HG02571 (cell line): ENCODE measurements around the gene ZFAND4.
"Not testable (repeated sequence)": the region's sequence is repeated elsewhere in the genome, so short reads cannot be mapped to it uniquely, and the experiment has no call there.

Source experiments
- ATAC-seq: cut with Tn5 transposase; IDR thresholded peaks from one replicate; pipeline ENCODE4 v1.9.1; 2021; ENCODE audit warnings: mild to moderate bottlenecking, moderate library complexity; ENCODE audit not compliant: unreplicated experiment

The ZFAND4 gene

GRCh38 chr10:45644527-45644926 is 28.0 kb downstream of the ZFAND4 start:
- ATAC-seq: no peak

GRCh38 chr10:45640941-45641340 is 31.6 kb downstream of the ZFAND4 start:
- ATAC-seq: no peak

- ATAC-seq: no peak
Measured at GRCh38 chr10:45640049-45640448, 32.5 kb downstream of the ZFAND4 start.

GRCh38 chr10:45627412-45628048 is 45.0 kb downstream of the ZFAND4 start:
- no peak for ATAC-seq

GRCh38 chr10:45625879-45626278 is 46.7 kb downstream of the ZFAND4 start:
- ATAC-seq: no peak

- ATAC-seq: no peak
Measured at GRCh38 chr10:45624724-45625123, 47.8 kb downstream of the ZFAND4 start.

- no peak for ATAC-seq
Measured at GRCh38 chr10:45614869-45615268, 57.7 kb downstream of the ZFAND4 start.

GRCh38 chr10:45612741-45613140 is 59.8 kb downstream of the ZFAND4 start:
- no peak for ATAC-seq

GRCh38 chr10:45608052-45608451 is 64.5 kb downstream of the ZFAND4 start:
- ATAC-seq: no peak

- no peak for ATAC-seq
Measured at GRCh38 chr10:45607276-45607675, 65.3 kb downstream of the ZFAND4 start.

- no peak for ATAC-seq
Measured at GRCh38 chr10:45602836-45603235, 69.7 kb downstream of the ZFAND4 start.

GRCh38 chr10:45602082-45602730 is 70.4 kb downstream of the ZFAND4 start:
- ATAC-seq: no peak

GRCh38 chr10:45601254-45601930 is 71.2 kb downstream of the ZFAND4 start:
- ATAC-seq: not testable (repeated sequence)

- not testable (repeated sequence) for ATAC-seq
Measured at GRCh38 chr10:45600337-45601253, 72.0 kb downstream of the ZFAND4 start.

GRCh38 chr10:45599646-45600045 is 72.9 kb downstream of the ZFAND4 start:
- ATAC-seq: no peak

- no peak for ATAC-seq
Measured at GRCh38 chr10:45599021-45599603, 73.5 kb downstream of the ZFAND4 start.

GRCh38 chr10:45596526-45596925 is 76.0 kb downstream of the ZFAND4 start:
- no peak for ATAC-seq

- peak; percentile 90 for ATAC-seq
Measured at GRCh38 chr10:45594276-45595157, 78.1 kb downstream of the ZFAND4 start.

GRCh38 chr10:45593938-45594275 is 78.7 kb downstream of the ZFAND4 start:
- no peak for ATAC-seq

GRCh38 chr10:45592926-45593325 is 79.6 kb downstream of the ZFAND4 start:
- no peak for ATAC-seq
